WTC11 (cell line): ENCODE results near the gene PDZD2.

Source experiments
- ATF2 ChIP-seq: sonication (generic); formaldehyde crosslinking; IDR thresholded peaks from 2 replicates; pipeline ENCODE4 v1.8.1; 2022; ENCODE audit warnings: low read depth, missing genetic modification reagents, borderline replicate concordance
- CBFB ChIP-seq: sonication (generic); formaldehyde crosslinking; IDR thresholded peaks from 2 replicates; pipeline ENCODE4 v1.8.1; 2022; ENCODE audit warnings: mild to moderate bottlenecking, low read depth, missing genetic modification reagents
- CTCF ChIP-seq: fragments of 200-600 bp; IDR thresholded peaks from 2 replicates; pipeline ENCODE4 v1.8.0; 2022; ENCODE audit warnings: antibody characterized with exemption
- FOXJ3 ChIP-seq: sonication (generic); formaldehyde crosslinking; IDR thresholded peaks from 2 replicates; pipeline ENCODE4 v1.9.0; 2021; ENCODE audit warnings: missing genetic modification reagents, mild to moderate bottlenecking, borderline replicate concordance
- JUN ChIP-seq: sonication (generic); formaldehyde crosslinking; IDR thresholded peaks from 2 replicates; pipeline ENCODE4 v1.8.0; 2023; ENCODE audit warnings: mild to moderate bottlenecking, missing genetic modification reagents
- KAT7 ChIP-seq: sonication (generic); formaldehyde crosslinking; IDR thresholded peaks from 2 replicates; pipeline ENCODE4 v1.8.1; 2023; ENCODE audit warnings: missing genetic modification reagents, mild to moderate bottlenecking, borderline replicate concordance
- MLX ChIP-seq: sonication (generic); formaldehyde crosslinking; IDR thresholded peaks from 2 replicates; pipeline ENCODE4 v1.8.1; 2023; ENCODE audit warnings: mild to moderate bottlenecking, missing genetic modification reagents, moderate library complexity
- MYBL2 ChIP-seq: sonication (generic); formaldehyde crosslinking; IDR thresholded peaks from 2 replicates; pipeline ENCODE4 v1.8.1; 2023; ENCODE audit warnings: mild to moderate bottlenecking, moderate library complexity, missing genetic modification reagents
- RELA ChIP-seq: sonication (generic); formaldehyde crosslinking; IDR thresholded peaks from 2 replicates; pipeline ENCODE4 v1.8.1; 2022; ENCODE audit warnings: missing genetic modification reagents, mild to moderate bottlenecking, borderline replicate concordance
- ZNF317 ChIP-seq: sonication (generic); formaldehyde crosslinking; IDR thresholded peaks from 2 replicates; pipeline ENCODE4 v1.8.1; 2023; ENCODE audit warnings: low read depth, mild to moderate bottlenecking, moderate library complexity, missing genetic modification reagents, borderline replicate concordance
- ZSCAN18 ChIP-seq: fragments of 250-450 bp; sonication (Bioruptor Pico); IDR thresholded peaks from 2 replicates; pipeline ENCODE4 v2.1.2; 2022; ENCODE audit warnings: mild to moderate bottlenecking, moderate library complexity

GRCh38 chr5:32150366-32150765 lies 511.4 kb downstream of the PDZD2 start:
- TF ChIP-seq MLX (CRISPR knock-in tag), result no peak
- no peak for TF ChIP-seq CTCF
- TF ChIP-seq ATF2 (CRISPR knock-in tag), result no peak
- TF ChIP-seq MYBL2 (CRISPR knock-in tag), result no peak
- TF ChIP-seq CBFB (CRISPR knock-in tag), result no peak
- TF ChIP-seq FOXJ3 (CRISPR knock-in tag), result no peak
- TF ChIP-seq RELA (CRISPR knock-in tag), result no peak
- TF ChIP-seq ZNF317 (CRISPR knock-in tag), result no peak
- TF ChIP-seq ZSCAN18, result no peak
- TF ChIP-seq KAT7 (CRISPR knock-in tag), result no peak
- no peak for TF ChIP-seq JUN (CRISPR knock-in tag)
